SU-DHL-6 (cell line): Measurements from ENCODE around the gene PWP1.
"Not testable (repeated sequence)": the region's sequence is repeated elsewhere in the genome, so short reads cannot be mapped to it uniquely, and the experiment has no call there.

ENCODE experiments used
- H2AFZ ChIP-seq: fragments of 200-600 bp; sonication (generic); 2 replicates; pipeline ENCODE4 v1.6.1; 2014; ENCODE audit warnings: low read depth, mild to moderate bottlenecking, moderate library complexity, mixed read lengths, antibody characterized with exemption, low read length; ENCODE audit not compliant: severe bottlenecking
- H3F3A ChIP-seq: fragments of 200-600 bp; shearing (Covaris generic); 2 replicates; pipeline ENCODE4 v1.6.0; 2016; ENCODE audit warnings: antibody characterized with exemption, mild to moderate bottlenecking; ENCODE audit not compliant: insufficient read depth
- H3K27ac ChIP-seq: fragments of 200-600 bp; sonication (generic); 2 replicates; pipeline ENCODE4 v1.5.1; 2016; ENCODE audit warnings: low read depth, mild to moderate bottlenecking, low read length, moderate library complexity, mixed read lengths
- H3K27me3 ChIP-seq: fragments of 200-600 bp; sonication (generic), shearing (Covaris generic); 2 replicates; pipeline ENCODE4 v1.6.0; 2014; ENCODE audit warnings: mild to moderate bottlenecking, low read length
- H3K36me3 ChIP-seq: fragments of 200-600 bp; sonication (generic); 2 replicates; pipeline ENCODE4 v1.6.1; 2014; ENCODE audit warnings: mild to moderate bottlenecking, low read length, mixed read lengths
- H3K4me2 ChIP-seq: fragments of 300-600, 200-600 bp; shearing (Covaris generic), sonication (generic); 2 replicates; pipeline ENCODE4 v1.6.0; 2014; ENCODE audit warnings: low read length, low read depth, mild to moderate bottlenecking; ENCODE audit not compliant: poor library complexity, severe bottlenecking
- H3K4me3 ChIP-seq: fragments of 200-600 bp; sonication (generic); 2 replicates; pipeline ENCODE4 v1.5.1; 2014; ENCODE audit warnings: antibody characterized with exemption, low read length, mild to moderate bottlenecking, mixed read lengths; ENCODE audit not compliant: insufficient read depth, poor library complexity, severe bottlenecking
- H3K79me2 ChIP-seq: fragments of 200-600 bp; sonication (generic); 2 replicates; pipeline ENCODE4 v1.6.1; 2014; ENCODE audit warnings: mild to moderate bottlenecking, low read length, moderate library complexity; ENCODE audit not compliant: insufficient read depth
- H3K9ac ChIP-seq: fragments of 200-600 bp; sonication (generic); 2 replicates; pipeline ENCODE4 v1.7.0; 2014; ENCODE audit warnings: mild to moderate bottlenecking, low read length
- H3K9me2 ChIP-seq: fragments of 200-600 bp; sonication (generic); replicated peaks from 2 replicates; pipeline ENCODE4 v1.6.1; 2014; ENCODE audit warnings: low read length; ENCODE audit not compliant: insufficient read depth
- H3K9me3 ChIP-seq: fragments of 200-600 bp; sonication (generic); 2 replicates; pipeline ENCODE4 v1.6.1; 2014; ENCODE audit warnings: low read length, mixed read lengths; ENCODE audit not compliant: insufficient read depth
- H4K20me1 ChIP-seq: fragments of 200-600 bp; sonication (generic); 2 replicates; pipeline ENCODE4 v1.6.1; 2014; ENCODE audit warnings: low read depth, mild to moderate bottlenecking, antibody characterized with exemption, low read length, moderate library complexity, mixed read lengths
- EZH2phosphoT487 ChIP-seq: fragments of 200-600 bp; sonication (generic), shearing (Covaris generic); conservative IDR thresholded peaks from 2 replicates; pipeline ENCODE4 v1.6.1; 2018; ENCODE audit warnings: mild to moderate bottlenecking, antibody characterized with exemption, low read length, moderate library complexity, mixed read lengths
- TF ChIP-seq, protein P1 (sequence below): fragments of 200-600 bp; sonication (generic); IDR thresholded peaks from one replicate; pipeline ENCODE4 v1.5.1; 2017; ENCODE audit warnings: antibody characterized with exemption, mild to moderate bottlenecking, low read length, moderate library complexity; ENCODE audit not compliant: insufficient read depth, poor library complexity, severe bottlenecking

Gene PWP1

DNA sequence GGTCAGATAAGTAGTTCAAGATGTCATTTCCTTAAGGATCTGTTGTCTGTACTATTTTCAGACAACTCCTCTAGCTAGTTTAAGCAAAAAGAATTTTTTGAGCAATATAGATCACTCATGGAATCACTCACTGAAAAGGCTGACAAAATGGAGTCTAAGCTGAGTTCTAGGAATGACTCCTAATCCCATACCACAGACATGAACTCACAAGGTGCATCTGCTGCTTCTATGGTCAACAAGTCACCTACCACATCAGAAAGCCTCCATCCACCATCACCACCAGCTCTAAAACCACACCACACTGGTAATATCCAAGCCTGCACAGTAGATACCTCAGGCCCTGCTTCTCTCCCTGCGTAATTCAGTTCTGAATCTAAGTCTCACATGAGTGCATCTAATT lies 33.0 kb downstream of the PWP1 start:
- Histone ChIP-seq H3K9me3 (no peaks in the 10 kb centered on the region), H2AFZ (no peak overlapping the region)

DNA sequence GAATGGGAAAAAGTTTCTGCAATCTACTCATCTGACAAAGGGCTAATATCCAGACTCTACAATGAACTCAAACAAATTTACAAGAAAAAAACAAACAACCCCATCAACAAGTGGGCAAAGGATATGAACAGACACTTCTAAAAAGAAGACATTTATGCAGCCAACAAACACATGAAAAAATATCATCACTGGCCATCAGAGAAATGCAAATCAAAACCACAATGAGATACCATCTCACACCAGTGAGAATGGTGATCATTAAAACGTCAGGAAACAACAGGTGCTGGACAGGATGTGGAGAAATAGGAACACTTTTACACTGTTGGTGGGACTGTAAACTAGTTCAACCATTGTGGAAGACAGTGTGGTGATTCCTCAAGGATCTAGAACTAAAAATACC lies 41.7 kb downstream of the PWP1 start:
- not testable (repeated sequence) for H3F3A ChIP-seq, H3K79me2 ChIP-seq, H3K9me3 ChIP-seq, H3K36me3 ChIP-seq, H3K9me2 ChIP-seq, H3K27me3 ChIP-seq, H4K20me1 ChIP-seq, H2AFZ ChIP-seq, H3K27ac ChIP-seq, H3K9ac ChIP-seq, H3K4me2 ChIP-seq, H3K4me3 ChIP-seq

More for the DNA sequence above, 33.0 kb downstream of the PWP1 start:
- Histone ChIP-seq H3K4me2 (no peak overlapping the region), H3K27ac (no peak overlapping the region), H4K20me1 (no peaks in the 10 kb centered on the region), H3K9me2 (no peaks in the 10 kb centered on the region), H3K9ac (no peak overlapping the region), H3K4me3 (no peak overlapping the region), H3F3A (no peaks in the 10 kb centered on the region), H3K27me3 (no peaks in the 10 kb centered on the region), H3K79me2 (no peaks in the 10 kb centered on the region), H3K36me3 (peaks cover 11% of the 10 kb centered on the region; the same call in 1 of the 2 replicates)
- TF ChIP-seq EZH2phosphoT487: no peak
- TF ChIP-seq, protein P1, sequence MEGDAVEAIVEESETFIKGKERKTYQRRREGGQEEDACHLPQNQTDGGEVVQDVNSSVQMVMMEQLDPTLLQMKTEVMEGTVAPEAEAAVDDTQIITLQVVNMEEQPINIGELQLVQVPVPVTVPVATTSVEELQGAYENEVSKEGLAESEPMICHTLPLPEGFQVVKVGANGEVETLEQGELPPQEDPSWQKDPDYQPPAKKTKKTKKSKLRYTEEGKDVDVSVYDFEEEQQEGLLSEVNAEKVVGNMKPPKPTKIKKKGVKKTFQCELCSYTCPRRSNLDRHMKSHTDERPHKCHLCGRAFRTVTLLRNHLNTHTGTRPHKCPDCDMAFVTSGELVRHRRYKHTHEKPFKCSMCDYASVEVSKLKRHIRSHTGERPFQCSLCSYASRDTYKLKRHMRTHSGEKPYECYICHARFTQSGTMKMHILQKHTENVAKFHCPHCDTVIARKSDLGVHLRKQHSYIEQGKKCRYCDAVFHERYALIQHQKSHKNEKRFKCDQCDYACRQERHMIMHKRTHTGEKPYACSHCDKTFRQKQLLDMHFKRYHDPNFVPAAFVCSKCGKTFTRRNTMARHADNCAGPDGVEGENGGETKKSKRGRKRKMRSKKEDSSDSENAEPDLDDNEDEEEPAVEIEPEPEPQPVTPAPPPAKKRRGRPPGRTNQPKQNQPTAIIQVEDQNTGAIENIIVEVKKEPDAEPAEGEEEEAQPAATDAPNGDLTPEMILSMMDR: no peak

DNA sequence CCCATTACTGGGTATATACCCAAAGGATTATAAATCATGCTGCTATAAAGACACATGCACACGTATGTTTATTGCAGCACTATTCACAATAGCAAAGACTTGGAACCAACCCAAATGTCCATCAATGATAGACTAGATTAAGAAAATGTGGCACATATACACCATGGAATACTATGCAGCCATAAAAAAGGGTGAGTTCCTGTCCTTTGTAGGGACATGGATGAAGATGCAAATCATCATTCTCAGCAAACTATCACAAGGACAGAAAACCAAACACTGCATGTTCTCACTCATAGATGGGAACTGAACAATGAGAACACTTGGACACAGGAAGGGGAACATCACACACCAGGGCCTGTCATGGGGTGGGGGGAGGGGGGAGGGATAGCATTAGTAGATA lies 42.1 kb downstream of the PWP1 start:
- H3K79me2 ChIP-seq, H2AFZ ChIP-seq, H3K27ac ChIP-seq, H3K4me2 ChIP-seq, H3K36me3 ChIP-seq, H3K9me2 ChIP-seq, H3K27me3 ChIP-seq, H3F3A ChIP-seq, H3K9ac ChIP-seq, H4K20me1 ChIP-seq, H3K4me3 ChIP-seq, H3K9me3 ChIP-seq: not testable (repeated sequence)

DNA sequence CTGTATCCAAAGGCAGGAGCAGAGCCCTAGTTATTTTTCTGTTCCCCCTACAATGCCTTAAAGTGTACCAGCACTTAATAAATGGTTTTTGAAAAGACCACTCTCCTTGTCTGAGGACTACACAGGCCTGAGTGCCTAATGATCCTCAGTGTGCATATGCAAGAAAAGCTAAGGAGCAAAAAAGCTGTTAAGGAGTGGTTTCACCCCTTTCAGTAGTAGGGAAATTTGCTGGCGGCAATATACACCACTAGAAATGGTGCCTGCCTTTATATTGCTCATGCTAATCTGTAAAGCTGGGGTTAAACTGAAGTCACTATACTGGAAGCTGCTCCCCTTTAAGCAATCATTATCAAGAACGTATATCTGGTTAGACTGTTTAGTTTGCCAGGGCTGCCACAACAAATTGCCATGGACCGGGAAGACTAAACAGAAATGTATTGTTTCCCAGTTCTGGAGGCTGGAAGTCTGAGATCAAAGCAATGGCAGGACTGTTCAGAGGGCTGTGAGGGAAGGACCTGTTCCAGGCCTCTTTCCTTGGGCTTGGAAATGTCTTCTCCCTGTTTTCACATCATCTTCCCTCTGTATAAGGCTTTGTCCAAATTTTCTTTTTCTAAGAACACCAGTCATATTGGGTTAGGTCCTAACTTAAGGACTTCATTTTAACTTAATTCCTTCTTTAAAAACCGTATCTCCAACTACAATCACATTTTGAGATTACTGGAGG lies 45.2 kb downstream of the PWP1 start:
- Histone ChIP-seq H3K27me3 (no peaks in the 10 kb centered on the region), H3K4me2 (no peak overlapping the region), H3K9me3 (no peaks in the 10 kb centered on the region), H3K27ac (no peak overlapping the region), H3F3A (no peaks in the 10 kb centered on the region), H4K20me1 (peaks cover 5% of the 10 kb centered on the region; the same call in 1 of the 2 replicates), H3K36me3 (0 out of 2 replicates have a peak, but pooled peaks cover 2% of the 10 kb centered on the region), H3K79me2 (no peaks in the 10 kb centered on the region), H3K9me2 (no peaks in the 10 kb centered on the region), H3K9ac (no peak overlapping the region), H2AFZ (no peak overlapping the region), H3K4me3 (no peak overlapping the region)
- no peak for TF ChIP-seq EZH2phosphoT487
- TF ChIP-seq, protein P1: no peak
